ENCODE results near the gene HLA-DMB. TPM values are rescaled to one million over a fixed set of nuclear protein-coding genes. Genes with fewer than 3 reads are reported as not detected.

HLA-DMB gene
- total RNA-seq, 1 donor from 2014 or later: 0.26 TPM

GRCh38 chr6:32954267-32954666 lies 13.4 kb upstream of the HLA-DMB start:
- no peaks in the 10 kb centered on the region for H3K27me3 ChIP-seq (ENCODE audit: control insufficient read depth, insufficient read depth, low read length)
- no peak for FAIRE-seq
- DNase-seq (ENCODE audit: low read depth): no peak
- TF ChIP-seq, protein P1, sequence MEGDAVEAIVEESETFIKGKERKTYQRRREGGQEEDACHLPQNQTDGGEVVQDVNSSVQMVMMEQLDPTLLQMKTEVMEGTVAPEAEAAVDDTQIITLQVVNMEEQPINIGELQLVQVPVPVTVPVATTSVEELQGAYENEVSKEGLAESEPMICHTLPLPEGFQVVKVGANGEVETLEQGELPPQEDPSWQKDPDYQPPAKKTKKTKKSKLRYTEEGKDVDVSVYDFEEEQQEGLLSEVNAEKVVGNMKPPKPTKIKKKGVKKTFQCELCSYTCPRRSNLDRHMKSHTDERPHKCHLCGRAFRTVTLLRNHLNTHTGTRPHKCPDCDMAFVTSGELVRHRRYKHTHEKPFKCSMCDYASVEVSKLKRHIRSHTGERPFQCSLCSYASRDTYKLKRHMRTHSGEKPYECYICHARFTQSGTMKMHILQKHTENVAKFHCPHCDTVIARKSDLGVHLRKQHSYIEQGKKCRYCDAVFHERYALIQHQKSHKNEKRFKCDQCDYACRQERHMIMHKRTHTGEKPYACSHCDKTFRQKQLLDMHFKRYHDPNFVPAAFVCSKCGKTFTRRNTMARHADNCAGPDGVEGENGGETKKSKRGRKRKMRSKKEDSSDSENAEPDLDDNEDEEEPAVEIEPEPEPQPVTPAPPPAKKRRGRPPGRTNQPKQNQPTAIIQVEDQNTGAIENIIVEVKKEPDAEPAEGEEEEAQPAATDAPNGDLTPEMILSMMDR (IDR thresholded peaks at IDR 0.05; ENCODE audit: insufficient read depth, low read length, severe bottlenecking): no peak
- no peaks in the 10 kb centered on the region for H3K36me3 ChIP-seq (ENCODE audit: control insufficient read depth, insufficient read depth, low read length)
- H3K4me3 ChIP-seq (ENCODE audit: low read depth, low read length): no peak overlapping the region

- FAIRE-seq (no peak), DNase-seq (ENCODE audit: low read depth) (no peak)
- TF ChIP-seq, protein P1 (IDR thresholded peaks at IDR 0.05; ENCODE audit: insufficient read depth, low read length, severe bottlenecking): no peak
- no peaks in the 10 kb centered on the region for H3K36me3 ChIP-seq (ENCODE audit: control insufficient read depth, insufficient read depth, low read length)
- H3K27me3 ChIP-seq (ENCODE audit: control insufficient read depth, insufficient read depth, low read length): no peaks in the 10 kb centered on the region
- H3K4me3 ChIP-seq (ENCODE audit: low read depth, low read length): no peak overlapping the region
These were observed 12.9 kb upstream of the HLA-DMB start for GRCh38 chr6:32953775-32954174.

- DNase-seq (ENCODE audit: low read depth) (peak; percentile 98), FAIRE-seq (peak; percentile 66)
- no peak within 1 kb of the TSS for H3K4me3 ChIP-seq (ENCODE audit: low read depth, low read length)
These were observed 12.2 kb upstream of the HLA-DMB start, which contains the start of gene HLA-DMA for GRCh38 chr6:32952817-32953739. HLA-DMA (minus strand) TSS chr6:32953097; CDS start chr6:32953036, 61 bp downstream.

GRCh38 chr6:32950449-32950848 lies 9.6 kb upstream of the HLA-DMB start:
- DNase-seq (ENCODE audit: low read depth): no peak
- no peak overlapping the region for H3K4me3 ChIP-seq (ENCODE audit: low read depth, low read length)
- FAIRE-seq: no peak

More at GRCh38 chr6:32952817-32953739, 12.2 kb upstream of the HLA-DMB start, which contains the start of gene HLA-DMA:
- Histone ChIP-seq H3K27me3 (ENCODE audit: control insufficient read depth, insufficient read depth, low read length) (no peaks in the 10 kb centered on the region), H3K36me3 (ENCODE audit: control insufficient read depth, insufficient read depth, low read length) (no peaks in the 10 kb centered on the region)
- TF ChIP-seq, protein P1 (IDR thresholded peaks at IDR 0.05; ENCODE audit: insufficient read depth, low read length, severe bottlenecking): peak; percentile 95

GRCh38 chr6:32950010-32950409 lies 9.2 kb upstream of the HLA-DMB start:
- Histone ChIP-seq H3K36me3 (ENCODE audit: control insufficient read depth, insufficient read depth, low read length) (no peaks in the 10 kb centered on the region), H3K4me3 (ENCODE audit: low read depth, low read length) (no peak overlapping the region), H3K27me3 (ENCODE audit: control insufficient read depth, insufficient read depth, low read length) (no peaks in the 10 kb centered on the region)
- FAIRE-seq: no peak
- TF ChIP-seq, protein P1 (IDR thresholded peaks at IDR 0.05; ENCODE audit: insufficient read depth, low read length, severe bottlenecking): no peak
- no peak for DNase-seq (ENCODE audit: low read depth)

More at GRCh38 chr6:32950449-32950848, 9.6 kb upstream of the HLA-DMB start:
- no peaks in the 10 kb centered on the region for H3K27me3 ChIP-seq (ENCODE audit: control insufficient read depth, insufficient read depth, low read length)
- TF ChIP-seq, protein P1 (IDR thresholded peaks at IDR 0.05; ENCODE audit: insufficient read depth, low read length, severe bottlenecking): no peak
- no peaks in the 10 kb centered on the region for H3K36me3 ChIP-seq (ENCODE audit: control insufficient read depth, insufficient read depth, low read length)
